ENCODE measurements around the gene HOXD4.

HOXD4 gene

DNA sequence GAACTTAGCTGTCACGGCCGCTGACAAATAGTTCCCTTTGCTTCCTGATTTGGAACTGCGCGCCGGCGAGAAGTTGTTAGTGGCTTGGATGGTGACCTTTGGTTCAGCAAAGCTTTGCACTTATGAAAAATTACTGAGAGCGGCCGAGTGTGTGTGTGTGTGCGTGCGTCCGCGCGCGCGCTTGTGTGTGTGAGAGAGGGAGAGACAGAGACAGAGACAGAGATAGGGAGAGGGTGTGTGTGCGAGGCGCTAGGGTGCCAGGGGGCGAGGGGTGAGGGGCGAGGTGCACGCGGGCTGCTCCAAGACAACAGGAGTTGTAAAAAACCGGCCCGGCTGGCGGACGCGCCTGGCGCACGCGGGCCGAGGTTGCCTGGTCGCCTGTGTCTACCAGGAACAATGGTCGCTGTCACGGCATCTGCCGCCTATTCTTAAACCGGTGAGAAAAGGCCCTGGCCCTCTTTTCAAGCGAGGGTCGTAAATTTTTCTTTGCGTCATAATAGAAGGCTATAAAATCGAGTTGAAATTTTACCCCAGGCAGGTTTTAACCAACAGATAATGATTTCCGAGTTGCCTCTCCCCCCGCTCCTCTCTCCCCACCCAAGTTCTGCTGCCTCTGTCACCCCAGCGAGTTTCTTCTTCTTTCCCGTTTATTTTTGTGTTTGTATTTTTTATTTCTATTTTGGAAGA, 6.3 kb downstream of the HOXD4 start:
- Mint-ChIP-seq H3K27me3 (ENCODE audit: low read depth) (peaks cover 14% of the 10 kb centered on the region), H3K27ac (peak overlapping the region; percentile 95 to 99 (median 99)), H3K9me3 (no peaks in the 10 kb centered on the region), H3K36me3 (ENCODE audit: low read depth) (peaks cover 37% of the 10 kb centered on the region), H3K4me3 (peak overlapping the region; percentile 79 to 89 (median 83)), H3K4me1 (peaks cover 67% of the 10 kb centered on the region)
- TF ChIP-seq, protein P1, sequence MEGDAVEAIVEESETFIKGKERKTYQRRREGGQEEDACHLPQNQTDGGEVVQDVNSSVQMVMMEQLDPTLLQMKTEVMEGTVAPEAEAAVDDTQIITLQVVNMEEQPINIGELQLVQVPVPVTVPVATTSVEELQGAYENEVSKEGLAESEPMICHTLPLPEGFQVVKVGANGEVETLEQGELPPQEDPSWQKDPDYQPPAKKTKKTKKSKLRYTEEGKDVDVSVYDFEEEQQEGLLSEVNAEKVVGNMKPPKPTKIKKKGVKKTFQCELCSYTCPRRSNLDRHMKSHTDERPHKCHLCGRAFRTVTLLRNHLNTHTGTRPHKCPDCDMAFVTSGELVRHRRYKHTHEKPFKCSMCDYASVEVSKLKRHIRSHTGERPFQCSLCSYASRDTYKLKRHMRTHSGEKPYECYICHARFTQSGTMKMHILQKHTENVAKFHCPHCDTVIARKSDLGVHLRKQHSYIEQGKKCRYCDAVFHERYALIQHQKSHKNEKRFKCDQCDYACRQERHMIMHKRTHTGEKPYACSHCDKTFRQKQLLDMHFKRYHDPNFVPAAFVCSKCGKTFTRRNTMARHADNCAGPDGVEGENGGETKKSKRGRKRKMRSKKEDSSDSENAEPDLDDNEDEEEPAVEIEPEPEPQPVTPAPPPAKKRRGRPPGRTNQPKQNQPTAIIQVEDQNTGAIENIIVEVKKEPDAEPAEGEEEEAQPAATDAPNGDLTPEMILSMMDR (IDR thresholded peaks at IDR 0.05; ENCODE audit: unreplicated experiment in 3 of 3): no peak

DNA sequence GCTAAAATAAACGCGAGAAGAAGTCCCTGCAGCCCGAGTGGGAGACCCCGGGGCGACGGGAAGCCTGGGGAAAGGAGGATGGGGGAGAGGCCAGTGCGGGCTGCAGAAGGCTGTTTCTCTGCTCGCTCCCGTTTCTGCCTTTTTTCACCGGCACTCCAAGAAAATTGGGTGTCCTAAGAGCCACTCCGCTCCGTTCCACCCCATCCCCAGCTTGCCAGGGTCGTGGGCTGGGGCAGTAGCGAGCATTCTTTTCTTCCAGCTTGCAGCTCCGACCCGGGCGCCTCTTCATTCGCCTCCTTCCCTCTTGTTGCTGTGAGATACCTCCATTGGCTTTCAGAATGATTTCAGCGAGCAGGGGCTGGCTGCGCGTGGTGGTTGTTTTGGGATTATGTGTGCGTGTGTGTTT, 6.8 kb downstream of the HOXD4 start:
- H3K9me3 Mint-ChIP-seq: no peaks in the 10 kb centered on the region
- H3K4me3 Mint-ChIP-seq: peak overlapping the region; percentile 79 to 89 (median 83)
- H3K36me3 Mint-ChIP-seq (ENCODE audit: low read depth): peaks cover 34% of the 10 kb centered on the region
- peaks cover 70% of the 10 kb centered on the region for H3K4me1 Mint-ChIP-seq
- H3K27me3 Mint-ChIP-seq (ENCODE audit: low read depth): peaks cover 17% of the 10 kb centered on the region
- TF ChIP-seq, protein P1 (IDR thresholded peaks at IDR 0.05; ENCODE audit: unreplicated experiment in 3 of 3): no peak
- peak overlapping the region; percentile 95 to 99 (median 99) for H3K27ac Mint-ChIP-seq

DNA sequence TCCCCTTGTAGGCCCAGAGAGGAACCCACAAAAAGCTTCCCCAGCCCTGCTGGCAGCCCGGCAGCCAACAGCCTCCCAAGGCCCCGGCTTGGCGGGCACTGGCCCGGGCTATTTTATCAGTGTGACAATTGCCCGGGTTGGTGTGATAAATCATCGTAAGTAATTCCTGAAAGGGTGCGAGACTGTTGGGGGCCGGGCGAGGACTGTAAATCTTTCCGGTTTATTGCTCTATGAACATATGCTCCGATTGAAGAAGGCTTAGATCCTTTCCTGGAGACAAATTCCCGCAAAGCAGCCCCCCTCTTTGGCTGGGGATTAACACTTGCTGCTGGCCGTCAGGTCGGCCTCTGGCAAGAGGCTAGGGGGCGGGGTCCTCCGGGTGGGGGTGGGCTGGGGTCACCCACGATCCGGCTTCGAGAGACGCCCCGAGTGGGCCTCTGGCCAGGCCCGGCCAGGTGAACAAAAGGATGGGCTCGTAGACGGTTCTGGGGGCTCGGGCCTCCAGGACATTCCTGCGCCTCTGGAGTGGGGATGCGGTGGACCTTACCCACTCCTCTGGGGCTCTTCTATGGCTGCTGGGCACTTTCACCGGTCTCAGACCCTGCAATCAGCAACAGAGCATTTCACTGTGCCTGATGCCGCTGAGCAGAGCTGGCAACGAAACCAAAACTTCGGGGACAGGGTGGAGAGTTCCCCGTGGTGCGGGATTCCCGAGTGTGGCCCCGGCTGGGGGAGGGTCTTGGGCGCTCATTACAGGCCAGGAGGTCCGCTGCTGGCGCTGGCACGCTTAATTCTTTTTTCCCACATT, 7.7 kb downstream of the HOXD4 start:
- Mint-ChIP-seq H3K4me3 (peak overlapping the region; percentile 79 to 89 (median 88)), H3K36me3 (ENCODE audit: low read depth) (peaks cover 29% of the 10 kb centered on the region), H3K27ac (peak overlapping the region; percentile 95 to 99 (median 99)), H3K4me1 (peaks cover 73% of the 10 kb centered on the region), H3K9me3 (no peaks in the 10 kb centered on the region), H3K27me3 (ENCODE audit: low read depth) (peaks cover 19% of the 10 kb centered on the region)
- TF ChIP-seq, protein P1 (IDR thresholded peaks at IDR 0.05; ENCODE audit: unreplicated experiment in 3 of 3): no peak

DNA sequence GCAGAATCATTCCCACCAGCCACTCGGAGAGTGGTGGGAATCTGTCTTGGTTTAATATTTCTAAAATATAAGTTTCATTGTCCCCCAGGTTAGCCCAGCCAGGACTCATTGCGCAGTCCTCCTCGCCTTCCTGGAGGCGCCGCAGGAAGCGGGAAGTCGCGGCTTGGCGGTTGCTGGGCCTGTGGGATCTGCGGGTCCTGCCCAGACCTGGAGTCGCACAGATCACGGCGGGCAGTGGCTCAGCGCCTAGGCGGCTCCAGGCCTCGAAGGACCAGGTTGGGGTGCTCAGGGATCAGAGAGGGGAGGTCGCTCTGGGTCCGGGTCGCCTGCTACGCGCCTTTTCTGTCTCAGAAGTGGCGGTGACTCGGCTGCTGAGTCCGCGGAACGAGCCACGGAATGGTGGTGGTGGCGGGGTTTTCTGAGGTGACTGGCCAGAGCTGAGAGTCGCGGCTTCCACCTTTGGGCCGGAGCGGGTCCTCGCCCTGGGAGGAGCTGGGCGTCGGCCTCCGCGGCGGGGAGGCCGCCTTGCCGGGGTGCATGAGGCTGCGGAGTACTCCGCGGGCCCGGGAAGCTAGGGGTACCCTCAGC, 8.4 kb downstream of the HOXD4 start:
- H3K9me3 Mint-ChIP-seq: no peaks in the 10 kb centered on the region
- peaks cover 24% of the 10 kb centered on the region for H3K36me3 Mint-ChIP-seq (ENCODE audit: low read depth)
- peak overlapping the region; percentile 95 to 99 (median 99) for H3K27ac Mint-ChIP-seq
- TF ChIP-seq, protein P1 (IDR thresholded peaks at IDR 0.05; ENCODE audit: unreplicated experiment in 3 of 3): no peak
- H3K27me3 Mint-ChIP-seq (ENCODE audit: low read depth): peaks cover 19% of the 10 kb centered on the region
- H3K4me1 Mint-ChIP-seq: peaks cover 73% of the 10 kb centered on the region
- H3K4me3 Mint-ChIP-seq: peak overlapping the region; percentile 84 to 89 (median 88)

DNA sequence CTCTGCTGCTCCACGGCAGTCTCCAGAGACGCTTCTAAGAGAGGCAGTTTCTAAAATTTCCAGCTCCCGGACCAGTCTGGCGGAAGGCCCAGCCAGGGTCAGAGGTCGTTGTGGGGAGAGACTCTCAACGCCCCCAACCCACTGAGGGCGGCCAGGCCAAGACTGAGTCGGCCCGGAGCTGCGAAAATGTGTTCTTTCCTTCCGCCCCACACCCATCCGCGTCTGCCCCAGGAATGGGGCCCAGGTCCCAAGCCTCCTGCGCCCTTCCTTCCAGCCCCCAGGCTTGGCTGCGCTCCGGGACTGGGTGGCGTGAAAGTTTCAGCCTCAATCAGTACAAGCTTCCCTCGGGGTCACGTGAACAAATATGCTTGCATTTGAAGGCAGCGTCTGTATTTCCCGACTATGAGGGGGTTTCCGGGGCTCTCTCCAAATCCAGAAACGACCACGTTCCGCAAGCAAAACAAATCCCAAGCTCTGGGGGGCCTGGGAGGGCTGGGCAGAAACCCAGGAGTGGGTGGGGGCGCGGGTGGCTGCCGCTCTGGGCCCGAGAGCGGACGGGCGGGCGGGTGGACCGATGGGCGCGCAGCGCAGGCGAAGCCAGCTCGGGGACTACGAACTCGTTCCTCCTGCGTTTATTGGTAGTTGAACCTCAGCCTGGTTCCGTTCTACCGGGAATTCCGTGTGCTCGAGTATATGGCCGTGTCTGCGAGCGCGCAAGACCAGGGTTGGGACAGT, 9.1 kb downstream of the HOXD4 start:
- H3K27me3 Mint-ChIP-seq (ENCODE audit: low read depth): peaks cover 19% of the 10 kb centered on the region
- H3K36me3 Mint-ChIP-seq (ENCODE audit: low read depth): peaks cover 18% of the 10 kb centered on the region
- H3K27ac Mint-ChIP-seq: peak overlapping the region; percentile 95 to 99 (median 99)
- peak overlapping the region; percentile 84 to 89 (median 88) for H3K4me3 Mint-ChIP-seq
- TF ChIP-seq, protein P1 (IDR thresholded peaks at IDR 0.05; ENCODE audit: unreplicated experiment in 3 of 3): no peak
- peaks cover 73% of the 10 kb centered on the region for H3K4me1 Mint-ChIP-seq
- no peaks in the 10 kb centered on the region for H3K9me3 Mint-ChIP-seq
